Transverse colon (tissue), 4 donors: Measurements from ENCODE around the gene KRTAP15-1.

Source experiments
- CTCF ChIP-seq, 5 experiments: fragments of 200-600 bp in 3 of 5; fragments of 450-650 bp in 2 of 5; sonication (generic) in 3 of 5; IDR thresholded peaks; 1 replicate in 2 of 5; 2 replicates in 3 of 5; pipeline ENCODE4 v1.5.1; 2016 to 2017; ENCODE audit warnings: antibody characterized with exemption in 5 of 5, inconsistent platforms in 3 of 5, mild to moderate bottlenecking in 2 of 5, moderate library complexity in 1 of 5
- POLR2AphosphoS5 ChIP-seq, 3 donors: sonication (generic); formaldehyde crosslinking; IDR thresholded peaks; one replicate each; pipeline ENCODE4 v1.6.1; 2016; ENCODE audit warnings: antibody characterized with exemption in 3 of 3

- no peak for TF ChIP-seq POLR2AphosphoS5 (IDR thresholded peaks at IDR 0.05)
- TF ChIP-seq CTCF (IDR thresholded peaks at IDR 0.05), result no peak
Measured at GRCh38 chr21:30447056-30447455, 7.0 kb downstream of the KRTAP15-1 start.
